ENCODE results near the gene ACAP1.
"Not testable (repeated sequence)": the region's sequence is repeated elsewhere in the genome, so short reads cannot be mapped to it uniquely, and the experiment has no call there.

The ACAP1 gene

GRCh38 chr17:7355573-7355972 lies 19.2 kb downstream of the ACAP1 start:
- no peak for TF ChIP-seq CTCF (IDR thresholded peaks at IDR 0.05; ENCODE audit: extremely low read depth, missing control alignments)
- no peak for DNase-seq (ENCODE audit: low spot score)

- DNase-seq (ENCODE audit: low spot score): peak; percentile 86
- peak; percentile 98 for TF ChIP-seq CTCF (IDR thresholded peaks at IDR 0.05; ENCODE audit: extremely low read depth, missing control alignments)
Observed at GRCh38 chr17:7356072-7356549, 19.8 kb downstream of the ACAP1 start.

GRCh38 chr17:7356756-7357155 lies 20.4 kb downstream of the ACAP1 start:
- TF ChIP-seq CTCF (IDR thresholded peaks at IDR 0.05; ENCODE audit: extremely low read depth, missing control alignments): no peak
- DNase-seq (ENCODE audit: low spot score): no peak

- no peak for TF ChIP-seq CTCF (IDR thresholded peaks at IDR 0.05; ENCODE audit: extremely low read depth, missing control alignments)
- no peak for DNase-seq (ENCODE audit: low spot score)
Observed at GRCh38 chr17:7357381-7357780, 21.1 kb downstream of the ACAP1 start.

GRCh38 chr17:7361906-7362305 lies 25.6 kb downstream of the ACAP1 start:
- TF ChIP-seq CTCF (IDR thresholded peaks at IDR 0.05; ENCODE audit: extremely low read depth, missing control alignments): no peak
- DNase-seq (ENCODE audit: low spot score): no peak

GRCh38 chr17:7363311-7363710 lies 27.0 kb downstream of the ACAP1 start:
- DNase-seq (ENCODE audit: low spot score): no peak
- TF ChIP-seq CTCF (IDR thresholded peaks at IDR 0.05; ENCODE audit: extremely low read depth, missing control alignments): no peak

- DNase-seq (ENCODE audit: low spot score): not testable (repeated sequence)
Observed at GRCh38 chr17:7365963-7366362, 29.6 kb downstream of the ACAP1 start.

- no peak for DNase-seq (ENCODE audit: low spot score)
Observed at GRCh38 chr17:7367083-7367482, 30.8 kb downstream of the ACAP1 start.

More at GRCh38 chr17:7367083-7367482, 30.8 kb downstream of the ACAP1 start:
- no peak for TF ChIP-seq CTCF (IDR thresholded peaks at IDR 0.05; ENCODE audit: extremely low read depth, missing control alignments)
